GM12878 (cell line): ENCODE data around the gene CLEC20A. TPM values are rescaled to one million over a fixed set of nuclear protein-coding genes. Genes with fewer than 3 reads are reported as not detected.

ENCODE experiments used
- ATAC-seq: fragments of 200-7000 bp; cut with Tn5 transposase; 3 replicates; pipeline ENCODE4 v1.9.1; 2020; ENCODE audit warnings: mild to moderate bottlenecking, moderate library complexity
- BruUV-seq: library from RNA; stranded (reverse); fragments of 400-500 nt; replicated peaks from 2 replicates; lab custom pipeline; 2021; lab: Mats Ljungman, UMichigan
- CTCF ChIA-PET: fragments of 300-600 bp; sonication (Branson Sonifier 250); formaldehyde crosslinking; extraction: SDS; loops from one replicate; lab custom pipeline; 2021; ENCODE audit warnings: inconsistent platforms; lab: Yijun Ruan, JAX
- POLR2A ChIA-PET: fragments of 350-600 bp; formaldehyde crosslinking; extraction: SDS; loops from one replicate; lab custom pipeline; 2021; ENCODE audit warnings: inconsistent platforms; lab: Charles Lee
- RAD21 ChIA-PET: fragments of 300-600 bp; sonication (Branson Sonifier 250); formaldehyde crosslinking; loops from one replicate; lab custom pipeline; 2023; ENCODE audit warnings: antibody characterized with exemption; ENCODE audit not compliant: unreplicated experiment; lab: Charles Lee
- SMC1A ChIA-PET: fragments of 300-600 bp; sonication (Branson Sonifier 250); formaldehyde crosslinking; loops from one replicate; lab custom pipeline; 2023; ENCODE audit not compliant: unreplicated experiment, uncharacterized antibody; lab: Charles Lee
- DNase-seq: peaks from one replicate; pipeline ENCODE4 v3.0.0-alpha.2; 2011; ENCODE audit warnings: low read depth, low spot score
- FAIRE-seq: peaks from 3 replicates; lab custom pipeline; 2011; peaks lifted over from hg19 to GRCh38; lab: Jason Lieb, UNC
- H2AFZ ChIP-seq: 2 replicates; pipeline ENCODE4 v1.6.0; 2011; ENCODE audit warnings: low read depth, low read length, control low read depth; ENCODE audit not compliant: control insufficient read depth
- H3K27ac ChIP-seq: 2 replicates; pipeline ENCODE4 v1.5.1; 2011; ENCODE audit warnings: control low read depth; ENCODE audit not compliant: control insufficient read depth, insufficient read depth
- H3K27me3 ChIP-seq, 2 experiments: replicated peaks in 1 of 2; 2 replicates each; pipeline versions ENCODE4 v1.6.0 to v1.6.1; 2011; ENCODE audit warnings: low read length in 1 of 2; ENCODE audit not compliant: control insufficient read depth in 2 of 2, insufficient read depth in 2 of 2
- H3K36me3 ChIP-seq, 2 experiments: 2 replicates each; pipeline ENCODE4 v1.5.1; 2011; ENCODE audit warnings: low read length in 1 of 2; ENCODE audit not compliant: control insufficient read depth in 2 of 2, insufficient read depth in 2 of 2
- H3K4me1 ChIP-seq: 2 replicates; pipeline ENCODE4 v1.6.1; 2011; ENCODE audit warnings: mild to moderate bottlenecking, low read length, moderate library complexity, mixed read lengths; ENCODE audit not compliant: control insufficient read depth, insufficient read depth
- H3K4me2 ChIP-seq: 2 replicates; pipeline ENCODE4 v1.6.0; 2011; ENCODE audit warnings: control low read depth; ENCODE audit not compliant: control insufficient read depth, insufficient read depth
- H3K4me3 ChIP-seq: fragments of 200-600 bp; sonication (generic); 2 replicates; pipeline ENCODE4 v1.5.1; 2016
- H3K79me2 ChIP-seq: 2 replicates; pipeline ENCODE4 v1.6.0; 2011; ENCODE audit warnings: low read length; ENCODE audit not compliant: control insufficient read depth, insufficient read depth
- H3K9ac ChIP-seq: 2 replicates; pipeline ENCODE4 v1.8.0; 2011; ENCODE audit warnings: low read length, control low read depth, mixed read lengths; ENCODE audit not compliant: control insufficient read depth, insufficient read depth
- H3K9me3 ChIP-seq: replicated peaks from 3 replicates; pipeline ENCODE4 v1.5.1; 2011; ENCODE audit warnings: mild to moderate bottlenecking, low read length; ENCODE audit not compliant: control insufficient read depth, insufficient read depth
- H4K20me1 ChIP-seq: 2 replicates; pipeline ENCODE4 v1.6.0; 2011; ENCODE audit not compliant: control insufficient read depth, insufficient read depth
- CEBPB ChIP-seq, 2 experiments: fragments of 150-350 bp in 1 of 2; IDR thresholded peaks; 2 replicates each; pipeline ENCODE4 v1.6.1; 2012 to 2014; ENCODE audit warnings: low read depth in 2 of 2, low read length in 2 of 2, borderline replicate concordance in 1 of 2, inconsistent platforms in 1 of 2
- CHD2 ChIP-seq: IDR thresholded peaks from 2 replicates; pipeline ENCODE4 v1.6.1; 2011; ENCODE audit warnings: low read depth, low read length, improper control_type of control experiment, borderline replicate concordance
- CREM ChIP-seq: IDR thresholded peaks from 2 replicates; pipeline ENCODE4 v1.6.1; 2014; ENCODE audit warnings: antibody characterized with exemption, low read depth
- DPF2 ChIP-seq: fragments of 450-650 bp; IDR thresholded peaks from 2 replicates; pipeline ENCODE4 v1.6.1; 2017; ENCODE audit warnings: mild to moderate bottlenecking
- EGR1 ChIP-seq, 2 experiments: IDR thresholded peaks; 1 replicate in 1 of 2; 2 replicates in 1 of 2; pipeline ENCODE4 v1.6.1; 2011 to 2012; ENCODE audit warnings: low read depth in 2 of 2, low read length in 2 of 2, borderline replicate concordance in 1 of 2, mild to moderate bottlenecking in 1 of 2, moderate library complexity in 1 of 2
- ESRRA ChIP-seq: IDR thresholded peaks from 2 replicates; pipeline ENCODE4 v1.6.1; 2012; ENCODE audit warnings: mild to moderate bottlenecking, low read length, improper control_type of control experiment
- FOS ChIP-seq: IDR thresholded peaks from 3 replicates; pipeline ENCODE4 v1.6.1; 2011; ENCODE audit warnings: borderline replicate concordance; ENCODE audit not compliant: insufficient read length; ENCODE audit errors: extremely low read depth
- MEF2A ChIP-seq: IDR thresholded peaks from 2 replicates; pipeline ENCODE4 v1.6.1; 2011; ENCODE audit warnings: low read depth, mild to moderate bottlenecking, low read length, moderate library complexity; ENCODE audit not compliant: insufficient read depth
- MTA3 ChIP-seq: IDR thresholded peaks from 2 replicates; pipeline ENCODE4 v1.6.1; 2012; ENCODE audit warnings: low read length, inconsistent platforms, borderline replicate concordance
- NFYA ChIP-seq: IDR thresholded peaks from 2 replicates; pipeline ENCODE4 v1.6.1; 2011; ENCODE audit warnings: low read depth, mild to moderate bottlenecking, low read length, improper control_type of control experiment, borderline replicate concordance
- NR2F1 ChIP-seq: fragments of 450-650 bp; conservative IDR thresholded peaks from 2 replicates; pipeline ENCODE4 v1.6.1; 2017; ENCODE audit warnings: mild to moderate bottlenecking
- PAX8 ChIP-seq: fragments of 450-650 bp; IDR thresholded peaks from 2 replicates; pipeline ENCODE4 v1.6.1; 2017; ENCODE audit warnings: mild to moderate bottlenecking, moderate library complexity
- POLR2A ChIP-seq: IDR thresholded peaks from 2 replicates; pipeline ENCODE4 v1.6.1; 2011; ENCODE audit warnings: low read depth, mild to moderate bottlenecking, low read length
- RAD21 ChIP-seq: IDR thresholded peaks from 2 replicates; pipeline ENCODE4 v1.6.1; 2011; ENCODE audit warnings: mild to moderate bottlenecking, low read depth, low read length, moderate library complexity; ENCODE audit not compliant: insufficient read depth
- RB1 ChIP-seq: fragments of 450-650 bp; formaldehyde crosslinking; IDR thresholded peaks from 2 replicates; pipeline ENCODE4 v1.6.1; 2017; ENCODE audit warnings: mild to moderate bottlenecking, borderline replicate concordance
- RELA ChIP-seq: fragments of 450-650 bp; IDR thresholded peaks from 2 replicates; pipeline ENCODE4 v1.8.0; 2014; ENCODE audit warnings: borderline replicate concordance; ENCODE audit not compliant: partially characterized antibody
- SMAD5 ChIP-seq: IDR thresholded peaks from 2 replicates; pipeline ENCODE4 v1.6.1; 2016; ENCODE audit warnings: antibody characterized with exemption, low read depth
- SMC3 ChIP-seq: IDR thresholded peaks from 2 replicates; pipeline ENCODE4 v1.6.1; 2011; ENCODE audit warnings: low read length, improper control_type of control experiment, borderline replicate concordance
- SREBF1 ChIP-seq: IDR thresholded peaks from 2 replicates; pipeline ENCODE4 v1.6.1; 2012; ENCODE audit warnings: mild to moderate bottlenecking, low read length
- SUZ12 ChIP-seq: fragments of 200-600 bp; sonication (generic); IDR thresholded peaks from one replicate; pipeline ENCODE4 v1.6.1; 2018; ENCODE audit warnings: antibody characterized with exemption, mild to moderate bottlenecking; ENCODE audit not compliant: unreplicated experiment
- ZSCAN29 ChIP-seq: fragments of 450-650 bp; IDR thresholded peaks from 2 replicates; pipeline ENCODE4 v1.6.1; 2017; ENCODE audit warnings: mild to moderate bottlenecking, moderate library complexity
- WGBS: methylation state at CpG from one replicate; pipeline ENCODE4 v1.1.6; 2016; ENCODE audit warnings: low lambda C conversion rate; ENCODE audit not compliant: insufficient replicate concordance, insufficient coverage; ENCODE audit errors: missing lambda C conversion rate; 5-methylcytosine and 5-hydroxymethylcytosine counted together
- in situ Hi-C: fragments of 300-500 bp; cut with MboI; formaldehyde crosslinking; loops from 9 replicates; pipeline ENCODE4 v1.14.3; 2018; ENCODE audit warnings: mixed read lengths
- intact Hi-C: fragments of 100-400 bp; cut with micrococcal nuclease; formaldehyde crosslinking; loops from one replicate; pipeline ENCODE4 v1.14.2; 2022; ENCODE audit not compliant: unreplicated experiment
- polyA plus RNA-seq, 11 experiments: library from polyadenylated mRNA; depleted of rRNA in 4 of 11; unstranded in 6 of 11; stranded (reverse) in 5 of 11; fragments of >200 nt; fragmentation: Nextera tagmentation in 4 of 11; fragmentation: Illumina TruSeq in 1 of 11; extraction: Ambion mirVana in 4 of 11; extraction: Trizol in 1 of 11; gene quantifications; 1 replicate in 1 of 11; 2 replicates in 10 of 11; pipeline versions ENCODE4 v1.2.1 to v1.2.3, GENCODE V29; 2011 to 2016; ENCODE audit warnings: inconsistent platforms in 2 of 11, missing spikeins in 2 of 11, low read depth in 1 of 11
- total RNA-seq, 4 experiments: library from RNA; depleted of rRNA in 3 of 4; stranded (reverse); fragments of >200 nt in 3 of 4; fragmentation: Illumina TruSeq in 1 of 4; extraction: Trizol in 1 of 4; gene quantifications; 2 replicates each; pipeline versions ENCODE4 v1.2.1 to v1.2.3, GENCODE V29; 2013 to 2021

The CLEC20A gene
- total and polyA plus RNA-seq, 10 of the 15 experiments (the other 5 are each of a cell fraction or from before 2014, with no cell fraction given): not detected

DNA sequence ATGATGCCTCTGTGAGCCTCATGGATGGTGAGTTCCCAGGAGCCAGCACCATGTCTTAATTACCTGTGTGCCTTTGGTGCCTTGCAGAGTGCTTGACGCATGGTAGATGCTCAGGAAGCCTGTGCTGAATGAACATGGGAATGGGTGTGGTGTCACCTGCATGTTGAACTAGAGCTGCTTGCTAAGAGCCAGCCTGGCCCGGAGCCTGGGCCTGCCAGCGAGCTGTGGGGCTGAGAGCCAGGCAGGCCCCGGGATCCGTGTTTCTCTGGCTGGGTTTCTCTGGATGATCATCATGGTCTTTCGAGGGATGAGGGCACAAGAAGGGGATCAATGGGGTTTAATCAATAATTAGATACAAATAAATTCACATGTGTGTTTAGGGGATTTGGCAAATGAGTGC is 9.4 kb upstream of the CLEC20A start:
- no peak for TF ChIP-seq POLR2A
- TF ChIP-seq NR2F1: no peak
- TF ChIP-seq RB1: no peak
- no peak for TF ChIP-seq NFYA
- no peak for TF ChIP-seq CEBPB (IDR thresholded peaks at IDR 0.05; ENCODE audit: borderline replicate concordance in 1 of 2, low read depth in 2 of 2, low read length in 2 of 2)
- TF ChIP-seq SUZ12: no peak
- no peaks in the 10 kb centered on the region for H3K4me1 ChIP-seq
- 6% methylated on average over 6 of the region's 6 CpGs for WGBS
- no peak overlapping the region for H3K27ac ChIP-seq
- H3K79me2 ChIP-seq: no peaks in the 10 kb centered on the region
- in situ Hi-C loops (no loop called here), intact Hi-C loops (no loop called here)
- ChIA-PET SMC1A (interaction anchor here (1.1 to 7.4 kb wide), 2 partner anchors 194 to 751 kb away, joined by 3 to 73 read pairs; no protein-coding TSS in a partner anchor), CTCF (interaction anchor here (1.0 to 11.2 kb wide), 6 partner anchors 8 to 206 kb away, joined by 3 to 187 read pairs (median 4); no protein-coding TSS in a partner anchor), RAD21 (interaction anchor here (1.0 to 1.5 kb wide), 2 partner anchors 146 to 195 kb away, joined by 3 to 5 read pairs; no protein-coding TSS in a partner anchor), POLR2A (no interaction called here)
- H2AFZ ChIP-seq: no peak overlapping the region
- no peak overlapping the region for H3K9ac ChIP-seq
- FAIRE-seq (no peak), DNase-seq (no peak), ATAC-seq (no peak)
- H4K20me1 ChIP-seq: no peaks in the 10 kb centered on the region
- no peaks in the 10 kb centered on the region for H3K27me3 ChIP-seq
- H3K9me3 ChIP-seq: no peaks in the 10 kb centered on the region
- no peaks in the 10 kb centered on the region for H3K36me3 ChIP-seq
- no peak overlapping the region for H3K4me2 ChIP-seq
- no peak overlapping the region for H3K4me3 ChIP-seq
- no TSS peak for BruUV-seq

DNA sequence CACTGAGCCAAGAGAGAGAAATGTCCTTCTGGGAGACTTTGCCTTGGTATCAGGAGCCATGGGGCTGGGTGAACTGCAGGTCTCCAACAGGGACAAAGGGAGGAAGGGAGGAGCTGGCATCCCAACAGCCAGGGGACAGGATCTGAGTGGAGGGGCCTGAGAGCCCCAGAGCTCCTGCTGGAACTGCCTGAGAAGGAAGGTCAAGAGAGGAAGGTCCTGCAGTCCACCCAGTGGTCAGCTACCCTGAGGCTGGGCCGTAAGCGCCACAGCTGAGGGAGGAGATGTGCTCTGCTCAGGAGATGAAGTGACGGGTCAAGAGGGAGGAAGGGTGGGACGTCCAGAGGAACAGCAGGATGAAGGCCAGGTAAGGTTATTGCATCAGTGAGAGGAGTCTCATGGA is 7.5 kb upstream of the CLEC20A start:
- WGBS: 12% methylated on average over 4 of the region's 4 CpGs
- ChIA-PET RAD21 (no interaction called here), CTCF (interaction anchor here (0.9 to 11.2 kb wide), 4 partner anchors 32 to 204 kb away, joined by 3 to 187 read pairs (median 25); no protein-coding TSS in a partner anchor), SMC1A (interaction anchor here (1.3 to 7.4 kb wide), 2 partner anchors 139 to 192 kb away, joined by 4 to 73 read pairs; no protein-coding TSS in a partner anchor), POLR2A (no interaction called here)
- ATAC-seq (no peak), FAIRE-seq (no peak), DNase-seq (no peak)
- H3K4me1 ChIP-seq: no peaks in the 10 kb centered on the region
- no peaks in the 10 kb centered on the region for H4K20me1 ChIP-seq
- in situ Hi-C loops: loop anchor here (5.0 kb wide), 1 partner anchor 192 kb away; no protein-coding TSS in a partner anchor
- H3K4me2 ChIP-seq: no peak overlapping the region
- no TSS peak for BruUV-seq
- TF ChIP-seq SMC3: no peak
- no peak for TF ChIP-seq MEF2A
- TF ChIP-seq ZSCAN29: no peak
- no peak for TF ChIP-seq FOS
- no peak for TF ChIP-seq PAX8
- TF ChIP-seq CREM: no peak
- no peak for TF ChIP-seq EGR1 (IDR thresholded peaks at IDR 0.05; ENCODE audit: borderline replicate concordance in 1 of 2, low read depth in 2 of 2, low read length in 2 of 2)
- no peak for TF ChIP-seq CHD2
- TF ChIP-seq SREBF1: no peak
- no peak for TF ChIP-seq MTA3
- no peak for TF ChIP-seq DPF2
- no peak for TF ChIP-seq RAD21
- no peak for TF ChIP-seq RELA
- no peak for TF ChIP-seq SMAD5
- no peak for TF ChIP-seq ESRRA
- intact Hi-C loops: no loop called here
- H3K9me3 ChIP-seq: no peaks in the 10 kb centered on the region
- no peaks in the 10 kb centered on the region for H3K36me3 ChIP-seq
- H3K79me2 ChIP-seq: no peaks in the 10 kb centered on the region
- no peak overlapping the region for H2AFZ ChIP-seq
- no peak overlapping the region for H3K4me3 ChIP-seq
- no peak overlapping the region for H3K27ac ChIP-seq
- no peak overlapping the region for H3K9ac ChIP-seq
- H3K27me3 ChIP-seq: no peaks in the 10 kb centered on the region
